Measurements from ENCODE around the gene CPA4.
"Not testable (repeated sequence)": the region's sequence is repeated elsewhere in the genome, so short reads cannot be mapped to it uniquely, and the experiment has no call there.

Gene CPA4

DNA sequence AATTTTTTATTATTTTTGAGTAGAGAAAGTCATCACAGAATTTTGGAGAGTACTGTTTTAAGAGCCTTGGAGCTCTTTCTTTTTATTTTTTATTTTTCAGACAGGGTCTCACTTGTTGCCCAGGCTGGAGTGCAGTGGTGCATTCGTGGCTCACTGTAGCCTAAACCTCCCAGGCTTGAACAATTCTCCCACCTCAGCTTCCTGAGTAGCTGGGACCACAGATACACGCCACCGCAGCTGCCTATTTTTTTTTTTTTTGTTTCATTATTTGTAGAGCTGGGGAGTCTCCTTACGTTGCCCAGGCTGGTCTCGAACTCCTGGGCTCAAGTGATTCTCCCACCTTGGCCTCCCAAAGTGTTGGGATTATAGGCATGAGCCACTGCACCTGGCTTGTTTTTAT, 10.6 kb downstream of the CPA4 start:
- DNase-seq: no peak

DNA sequence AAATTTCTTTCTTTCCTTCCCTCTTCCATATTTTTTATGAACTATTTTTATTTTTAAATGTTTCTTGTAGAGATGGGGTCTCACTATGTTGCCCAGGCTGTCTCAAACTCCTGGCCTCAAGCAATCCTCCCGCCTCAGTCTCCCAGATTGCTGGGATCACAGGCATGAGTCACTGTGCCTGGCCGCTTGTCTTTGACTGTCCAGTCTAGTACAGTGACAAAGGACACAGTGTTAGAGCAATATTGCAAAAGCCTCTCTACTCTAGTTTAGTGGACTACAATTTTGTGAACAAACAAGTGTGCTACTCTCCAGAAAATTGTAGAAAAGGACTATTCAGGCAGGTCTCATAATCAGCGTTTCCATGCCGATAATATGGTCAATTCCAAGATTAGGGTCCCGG, 11.0 kb downstream of the CPA4 start:
- DNase-seq: no peak

DNA sequence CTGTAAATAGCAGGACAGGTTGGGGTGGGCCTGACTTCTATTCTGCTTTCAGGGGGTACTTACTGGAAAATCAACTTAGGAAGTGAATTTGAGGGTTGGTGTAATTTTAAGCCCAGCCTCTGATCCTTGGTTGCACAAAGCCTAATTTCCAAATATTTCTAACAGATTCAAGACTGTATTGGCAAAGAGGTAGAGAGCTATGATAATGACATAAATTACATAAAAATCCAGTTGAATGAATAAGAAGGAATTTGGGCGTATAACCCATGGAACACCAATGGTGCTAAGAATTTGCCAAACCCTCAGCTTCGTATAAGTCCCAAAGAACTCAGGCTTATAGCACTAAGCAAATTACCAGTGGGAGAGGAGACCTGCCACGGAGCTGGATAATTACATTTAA, 11.9 kb downstream of the CPA4 start:
- no peak for DNase-seq

DNA sequence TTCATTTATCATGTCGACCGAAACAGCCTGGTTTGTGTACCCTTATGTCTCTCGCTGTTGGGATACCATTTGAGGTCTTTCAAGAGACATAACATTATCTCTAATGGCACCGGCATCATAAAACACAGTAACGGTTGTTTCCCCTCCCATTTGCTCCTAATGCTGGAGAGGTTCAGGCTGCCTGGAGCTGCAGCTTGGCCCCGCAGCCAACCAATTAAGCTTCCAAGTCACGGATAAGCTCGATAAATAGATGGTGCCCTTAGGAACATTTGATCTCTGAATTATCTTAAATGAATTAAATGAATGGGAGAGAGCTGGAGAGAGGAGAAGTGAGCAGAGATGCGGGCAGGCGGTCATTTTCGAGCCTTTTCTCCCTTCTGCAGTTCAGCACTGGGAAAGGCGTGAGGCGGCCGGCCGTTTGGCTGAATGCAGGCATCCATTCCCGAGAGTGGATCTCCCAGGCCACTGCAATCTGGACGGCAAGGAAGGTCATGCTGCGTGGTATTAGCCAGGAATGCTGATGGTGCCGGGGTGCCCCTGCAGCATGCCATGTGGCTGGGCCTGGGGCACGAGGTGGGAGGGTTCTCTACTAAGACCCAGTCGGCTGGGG, 12.6 kb downstream of the CPA4 start:
- DNase-seq: no peak

DNA sequence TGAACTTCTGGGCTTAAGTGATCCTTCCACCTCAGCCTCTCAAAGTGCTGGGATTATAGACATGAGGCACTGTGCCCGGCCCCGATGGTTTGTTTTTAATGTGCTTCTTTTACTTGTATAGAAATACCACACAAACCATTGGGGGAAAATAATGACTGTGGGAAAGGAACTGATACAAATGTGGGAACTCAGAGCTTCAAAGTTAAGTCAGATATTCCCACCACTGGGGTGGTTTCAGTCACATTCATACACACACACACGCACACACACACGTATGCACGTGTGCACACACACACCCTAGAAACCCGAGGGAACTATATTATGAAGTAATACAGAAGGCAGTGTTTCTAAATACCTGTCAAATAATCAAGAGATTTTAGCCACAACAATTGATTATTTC, 17.0 kb downstream of the CPA4 start:
- DNase-seq: no peak

DNA sequence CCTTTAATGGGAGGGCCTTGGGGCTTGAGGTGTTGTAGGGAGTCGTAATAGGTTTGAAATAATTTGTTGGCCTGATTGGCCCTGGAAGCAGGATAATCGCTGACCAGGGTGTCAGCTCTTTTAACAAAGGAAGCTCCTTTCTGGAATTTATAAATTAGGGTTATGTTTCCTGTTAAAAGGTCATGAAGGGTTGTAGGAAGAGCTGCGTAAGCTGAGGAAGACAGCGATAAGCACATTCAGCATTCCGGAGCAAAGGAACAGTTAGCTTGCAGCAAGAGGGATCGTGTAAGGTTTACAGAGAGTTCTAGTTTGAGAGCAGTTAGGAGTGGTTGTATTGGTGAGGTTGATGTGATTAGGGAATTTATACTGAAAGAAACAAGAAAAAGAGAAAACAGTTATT, 21.3 kb downstream of the CPA4 start:
- no peak for DNase-seq

DNA sequence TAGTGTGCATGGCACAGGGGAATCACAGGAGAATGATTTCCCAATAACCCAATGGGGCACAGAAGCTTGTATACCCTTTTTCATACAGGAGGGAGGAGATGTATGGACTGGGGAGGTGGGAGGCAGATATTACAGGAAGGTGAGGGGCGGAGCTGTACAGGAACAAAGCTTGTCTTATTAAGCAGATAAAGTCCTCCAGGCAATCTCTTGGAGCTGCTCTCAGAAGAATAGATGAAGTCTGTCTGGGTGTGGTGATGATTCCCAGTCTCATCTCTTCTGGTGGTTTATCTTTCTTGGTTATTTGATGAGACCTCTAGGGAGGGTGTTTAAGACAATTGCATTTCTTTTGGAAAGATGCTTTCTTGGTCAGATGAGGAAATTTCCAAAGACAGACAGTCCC, 26.6 kb downstream of the CPA4 start:
- DNase-seq: no peak

DNA sequence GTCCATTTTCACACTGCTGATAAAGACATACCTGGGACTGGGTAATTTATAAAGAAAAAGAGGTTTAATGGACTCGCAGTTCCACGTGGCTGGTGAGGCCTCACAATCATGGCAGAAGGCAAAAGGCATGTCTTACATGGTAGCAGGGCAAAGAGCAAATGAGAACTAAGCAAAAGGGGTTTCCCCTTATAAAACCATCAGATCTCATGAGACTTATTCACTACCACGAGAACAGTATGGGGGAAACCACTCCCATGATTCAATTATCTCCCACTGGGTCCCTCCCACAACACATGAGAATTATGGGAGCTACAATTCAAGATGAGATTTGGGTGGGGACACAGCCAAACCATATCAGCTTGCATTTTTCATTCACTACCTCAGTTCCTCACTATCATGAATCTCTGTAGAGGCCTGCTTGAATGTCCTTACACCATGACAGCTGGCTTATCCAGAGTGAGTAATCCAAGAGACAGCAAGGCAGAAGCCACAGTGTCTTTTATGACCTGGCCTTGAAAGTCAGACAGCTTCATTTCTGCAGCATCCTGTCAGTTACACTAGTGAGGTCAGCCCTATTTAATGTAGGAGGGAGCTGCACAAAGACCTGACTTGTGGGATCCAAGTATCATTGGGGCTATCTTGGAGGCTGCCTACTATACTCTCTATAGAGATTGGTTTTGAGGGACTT, 28.7 kb downstream of the CPA4 start:
- DNase-seq: not testable (repeated sequence)

DNA sequence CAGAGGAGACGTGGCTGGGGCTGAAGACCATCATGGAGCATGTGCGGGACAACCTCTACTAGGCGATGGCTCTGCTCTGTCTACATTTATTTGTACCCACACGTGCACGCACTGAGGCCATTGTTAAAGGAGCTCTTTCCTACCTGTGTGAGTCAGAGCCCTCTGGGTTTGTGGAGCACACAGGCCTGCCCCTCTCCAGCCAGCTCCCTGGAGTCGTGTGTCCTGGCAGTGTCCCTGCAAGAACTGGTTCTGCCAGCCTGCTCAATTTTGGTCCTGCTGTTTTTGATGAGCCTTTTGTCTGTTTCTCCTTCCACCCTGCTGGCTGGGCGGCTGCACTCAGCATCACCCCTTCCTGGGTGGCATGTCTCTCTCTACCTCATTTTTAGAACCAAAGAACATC, 29.7 kb downstream of the CPA4 start:
- DNase-seq: no peak

DNA sequence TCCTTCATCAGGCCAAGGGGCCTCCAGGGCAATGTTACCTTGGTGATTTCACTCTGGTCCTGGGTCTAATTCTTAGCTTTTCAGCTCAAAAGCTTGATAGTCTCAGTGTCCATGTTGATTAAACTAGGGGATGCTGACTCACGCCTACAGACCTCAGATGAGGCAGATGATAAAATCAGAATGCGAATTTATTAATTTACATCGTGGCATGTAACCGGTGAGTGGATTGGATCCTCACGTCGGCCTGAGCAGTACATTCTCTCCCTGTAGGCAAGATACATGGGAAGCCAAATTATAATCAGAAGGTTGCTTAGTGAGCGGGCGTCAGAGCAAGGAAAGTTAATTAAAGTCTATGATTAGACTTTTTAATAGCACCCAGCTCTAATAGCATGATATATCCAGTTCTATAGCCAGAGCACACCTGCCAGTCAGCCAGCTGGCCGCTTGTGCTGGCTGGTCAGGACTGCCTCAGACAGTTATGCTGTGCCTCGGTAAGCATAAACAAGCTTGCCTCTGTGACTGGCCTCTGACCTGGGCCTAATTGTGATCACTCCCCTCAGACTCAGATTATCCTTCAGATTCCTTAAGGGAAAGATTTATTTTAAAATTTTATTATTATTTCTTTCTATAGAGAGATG, 31.5 kb downstream of the CPA4 start:
- no peak for DNase-seq

DNA sequence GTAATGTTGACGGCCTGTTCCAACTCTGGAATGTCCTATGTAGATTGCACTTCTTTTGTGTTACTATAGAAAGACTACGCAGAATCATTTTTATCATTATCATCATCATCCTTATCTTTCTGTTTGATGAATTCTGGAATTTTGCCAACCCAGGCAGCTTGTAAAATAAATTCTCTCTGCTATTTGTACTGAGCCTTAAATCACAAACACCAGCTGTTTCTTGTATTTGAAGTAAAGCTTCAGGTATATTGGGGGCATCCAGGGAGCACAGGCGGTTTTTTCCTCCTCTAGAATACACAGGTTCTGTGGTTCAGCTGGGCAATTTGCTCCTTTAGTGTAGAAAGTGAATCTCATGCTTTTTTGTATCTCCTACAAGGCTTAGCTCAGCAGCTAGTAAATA, 36.7 kb downstream of the CPA4 start:
- no peak for DNase-seq

DNA sequence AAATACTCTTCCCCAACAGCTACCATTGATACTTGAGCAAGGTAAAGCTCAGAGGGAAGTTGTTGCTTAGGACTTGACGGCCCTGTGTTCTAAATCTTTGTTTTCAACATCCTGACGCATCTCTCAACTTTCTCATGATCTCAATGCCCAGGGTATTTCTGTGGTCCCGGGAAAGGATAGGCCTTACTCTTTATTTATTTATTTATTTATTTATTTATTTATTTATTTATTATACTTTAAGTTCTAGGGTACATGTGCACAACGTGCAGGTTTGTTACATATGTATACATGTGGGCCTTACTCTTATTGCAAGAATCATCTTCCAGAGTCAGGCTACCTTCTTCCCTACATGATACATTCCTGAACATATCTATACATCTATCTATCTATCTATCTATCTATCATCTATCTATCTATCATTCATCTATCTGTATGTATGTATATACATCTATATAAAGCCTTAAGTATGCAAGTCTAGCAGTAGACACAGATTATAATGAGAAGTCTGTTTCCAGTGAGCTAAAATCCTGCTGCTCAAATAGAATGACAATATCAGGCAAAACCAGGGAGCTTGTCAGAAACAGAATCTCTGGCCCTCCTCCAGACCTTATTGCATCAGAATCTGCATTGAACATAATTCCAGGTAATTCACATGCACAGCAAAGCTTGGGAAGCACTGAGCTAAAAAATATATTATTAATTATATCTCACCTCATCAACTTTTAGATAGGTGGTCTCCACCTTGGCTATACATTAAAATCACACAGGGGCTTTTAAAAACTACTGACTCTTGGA, 39.5 kb downstream of the CPA4 start:
- DNase-seq: no peak

DNA sequence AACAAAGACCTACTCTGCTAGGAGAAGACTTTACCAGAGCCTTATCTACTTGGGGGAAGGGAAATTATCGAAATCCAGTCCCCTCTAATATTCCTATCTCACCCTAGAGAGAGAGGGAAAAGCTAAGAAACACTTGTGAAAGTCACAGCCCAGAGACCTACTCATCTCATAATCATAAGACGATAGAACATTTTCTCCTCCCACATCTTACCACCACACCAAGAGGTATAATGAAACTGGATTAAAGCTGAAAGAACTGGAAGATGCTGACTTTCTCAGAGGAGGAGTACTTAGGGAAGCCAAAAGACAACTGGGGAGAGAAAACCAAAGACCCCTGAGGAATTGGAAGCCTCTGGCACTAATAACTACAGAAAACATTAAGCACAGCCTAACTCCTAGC, 40.9 kb downstream of the CPA4 start:
- DNase-seq: no peak

DNA sequence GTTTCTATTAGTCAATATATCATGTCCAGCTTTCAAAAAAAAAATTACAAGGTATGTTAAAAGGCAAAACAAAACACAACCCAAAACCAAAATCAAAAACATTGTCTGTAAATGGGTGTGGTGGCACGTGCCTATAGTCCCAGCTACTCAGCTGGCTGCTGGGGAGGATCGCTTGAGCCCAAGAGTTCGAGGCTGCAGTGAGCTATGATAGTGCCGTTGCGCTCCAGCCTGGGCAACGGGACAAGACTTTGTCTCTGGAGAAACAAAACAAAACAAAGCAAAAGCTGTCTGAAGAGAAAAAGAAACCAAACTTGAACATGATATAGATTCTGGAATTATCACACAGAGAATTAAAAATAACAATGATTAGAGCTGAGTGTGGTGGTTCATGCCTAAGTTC, 41.3 kb downstream of the CPA4 start:
- no peak for DNase-seq

DNA sequence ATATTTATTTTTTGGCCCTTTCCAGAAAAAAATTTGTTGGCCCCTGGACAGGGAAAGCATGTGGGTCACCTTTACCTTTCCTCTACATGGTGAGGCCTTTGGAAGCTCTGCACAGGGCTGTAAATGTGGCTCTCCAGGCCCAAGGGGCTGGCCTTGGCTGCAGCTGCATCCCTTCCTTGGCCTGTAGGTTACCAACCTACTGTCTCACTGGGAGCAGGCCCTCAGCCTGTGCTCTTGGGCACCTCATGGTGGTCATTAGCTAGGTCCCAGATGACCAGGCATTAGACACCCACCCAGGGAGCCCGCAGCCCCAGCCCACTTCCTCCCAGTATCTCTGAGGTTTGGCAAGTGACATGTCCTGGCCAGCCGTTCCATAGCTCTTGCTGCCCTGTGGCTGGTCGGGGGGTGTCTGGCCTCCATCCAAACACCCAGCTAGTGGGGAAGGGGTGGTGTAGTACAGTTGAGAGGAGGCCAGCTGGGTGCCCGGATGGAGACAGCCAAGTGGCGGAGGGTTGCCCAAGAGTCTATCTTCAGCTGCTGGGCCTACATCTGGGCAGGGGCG, 44.5 kb downstream of the CPA4 start:
- DNase-seq: no peak

DNA sequence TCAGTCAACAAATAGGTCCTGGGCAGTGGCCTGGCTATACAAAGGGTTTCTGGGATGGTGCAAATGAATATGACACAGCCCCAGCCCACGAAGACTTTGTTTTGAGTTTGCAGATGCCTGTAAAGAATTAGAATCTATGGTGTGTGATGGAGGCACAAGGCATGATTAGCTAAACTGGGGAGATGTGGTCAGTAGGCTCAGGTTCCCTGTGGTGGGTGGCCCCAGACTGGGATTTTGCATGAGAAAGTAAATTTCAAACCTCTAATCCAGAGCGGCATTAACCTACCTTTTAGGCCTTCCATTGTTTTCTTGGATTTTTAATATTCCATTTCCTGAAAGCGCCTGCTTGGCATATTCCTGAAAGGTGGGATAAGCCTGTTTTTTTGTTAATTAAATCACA, 45.3 kb downstream of the CPA4 start:
- DNase-seq: no peak

DNA sequence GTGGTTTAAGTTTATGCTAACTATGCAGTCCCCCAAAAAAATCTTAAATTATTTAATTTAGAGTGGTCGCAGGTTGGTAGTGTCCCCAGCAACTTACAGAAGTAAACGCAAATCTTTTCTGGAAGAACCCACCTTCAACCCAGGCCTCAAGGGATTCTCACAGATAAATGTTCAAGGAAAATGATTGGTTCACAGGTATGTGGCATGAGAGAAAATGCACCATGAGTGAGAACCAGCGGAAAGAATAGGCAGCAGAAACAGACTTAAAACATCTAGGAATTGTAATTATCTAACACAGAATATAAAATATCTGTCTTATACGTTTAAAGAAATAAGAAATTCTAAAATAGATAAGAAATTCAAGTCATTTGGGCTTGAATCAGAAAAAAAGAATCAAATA, 48.9 kb downstream of the CPA4 start:
- no peak for DNase-seq

DNA sequence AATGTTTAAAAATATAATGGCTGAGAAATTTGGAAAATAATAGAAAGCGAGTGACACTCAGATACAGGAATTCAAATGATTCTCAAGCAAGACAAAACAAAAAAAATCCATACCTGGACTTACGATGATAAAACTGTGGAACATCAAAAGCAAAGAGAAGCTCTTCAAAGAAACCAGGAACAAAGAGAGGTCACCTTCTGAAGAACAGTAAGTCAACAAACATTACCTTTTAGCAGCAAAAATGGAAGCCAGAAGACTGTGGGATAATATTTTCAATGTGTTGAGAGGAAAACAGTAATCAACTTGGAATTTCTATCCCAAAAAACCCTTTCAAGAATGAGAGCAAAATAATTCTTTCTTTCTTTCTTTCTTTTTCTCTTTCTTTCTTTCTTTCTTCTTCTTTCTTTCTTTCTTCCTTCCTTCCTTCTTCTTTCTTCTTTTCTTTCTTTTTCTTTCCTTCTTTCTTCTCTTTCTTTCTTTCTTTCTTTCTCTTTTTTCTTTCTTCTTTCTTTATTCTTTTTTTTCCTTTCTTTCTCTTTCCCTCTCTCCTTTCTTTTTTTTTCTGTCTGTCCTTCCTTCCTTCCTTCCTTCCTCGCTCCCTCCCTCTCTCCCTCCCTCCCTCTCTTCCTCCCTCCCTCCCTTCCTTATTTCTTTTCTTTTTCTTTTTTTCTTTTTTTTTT, 49.9 kb downstream of the CPA4 start:
- DNase-seq: no peak

DNA sequence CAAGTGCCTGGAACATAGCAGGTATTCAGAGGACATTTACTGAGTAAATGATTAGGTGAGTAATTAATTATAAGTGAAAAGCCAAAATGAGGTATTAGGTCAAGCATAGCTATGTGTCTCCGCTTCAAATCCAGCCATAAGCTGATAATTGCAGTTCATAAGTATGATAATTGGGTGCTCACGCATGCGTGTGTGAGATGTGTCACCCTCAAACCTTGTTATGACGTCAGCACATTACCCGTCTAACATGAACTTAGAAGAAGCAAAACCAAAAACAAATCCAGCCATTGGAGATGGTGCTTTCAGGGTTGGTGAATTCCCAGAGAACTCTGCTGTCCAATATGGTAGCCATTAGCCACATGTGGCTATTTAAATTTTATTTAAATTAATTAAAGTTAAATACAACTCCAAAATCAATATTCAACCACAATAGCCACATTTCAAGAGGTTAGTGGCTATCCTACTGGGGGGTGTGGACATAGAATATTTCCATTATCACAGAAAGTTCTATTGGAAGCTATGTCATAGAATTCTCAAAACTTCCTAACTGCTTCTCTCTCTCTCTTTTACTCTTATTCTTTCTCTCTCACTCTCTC, 51.4 kb downstream of the CPA4 start, which contains the start of gene CPA5:
Gene CPA5 (plus strand): TSS at position 546 of the 596 bp plus-strand sequence. CDS start 1,670 bp downstream, outside the sequence.
- DNase-seq: no peak

DNA sequence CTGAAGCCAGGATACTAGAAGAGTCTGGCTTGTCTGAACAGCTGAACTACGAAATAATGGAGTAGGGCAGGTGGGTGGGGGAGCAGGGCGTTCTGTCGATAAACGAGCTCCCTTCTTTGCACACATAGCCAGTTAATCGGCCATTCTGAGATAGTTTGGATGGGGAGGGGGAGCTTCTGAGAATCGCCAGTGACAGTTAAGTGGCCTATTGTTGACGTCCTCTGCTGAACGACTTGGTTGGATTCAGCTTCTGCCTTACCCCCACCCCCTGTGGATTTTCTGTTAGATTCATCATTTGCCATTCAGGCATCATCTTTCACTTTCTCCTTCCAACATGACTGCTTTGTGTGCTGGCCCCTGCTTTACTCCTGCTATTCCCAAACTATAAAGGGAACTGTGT, 52.2 kb downstream of the CPA4 start:
- DNase-seq: no peak

DNA sequence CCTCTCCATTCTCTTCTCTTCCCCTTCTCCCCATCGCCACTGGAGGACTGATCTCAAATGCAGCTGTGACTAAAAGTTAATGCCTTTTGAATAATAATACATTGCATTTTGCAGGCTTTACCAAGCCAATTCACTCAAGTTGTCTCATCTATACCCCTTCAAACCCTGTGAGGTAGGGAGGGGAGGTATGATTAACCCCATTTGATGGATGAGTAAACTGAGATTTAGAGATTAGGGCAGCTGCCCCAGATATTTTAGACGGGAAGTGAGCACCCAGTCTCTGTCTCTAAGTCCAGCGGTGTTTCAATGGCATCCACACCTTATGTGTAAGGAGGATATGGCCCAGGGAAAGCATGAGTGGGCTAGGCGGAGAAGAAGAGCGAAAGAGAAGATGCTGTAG, 52.8 kb downstream of the CPA4 start:
- no peak for DNase-seq

DNA sequence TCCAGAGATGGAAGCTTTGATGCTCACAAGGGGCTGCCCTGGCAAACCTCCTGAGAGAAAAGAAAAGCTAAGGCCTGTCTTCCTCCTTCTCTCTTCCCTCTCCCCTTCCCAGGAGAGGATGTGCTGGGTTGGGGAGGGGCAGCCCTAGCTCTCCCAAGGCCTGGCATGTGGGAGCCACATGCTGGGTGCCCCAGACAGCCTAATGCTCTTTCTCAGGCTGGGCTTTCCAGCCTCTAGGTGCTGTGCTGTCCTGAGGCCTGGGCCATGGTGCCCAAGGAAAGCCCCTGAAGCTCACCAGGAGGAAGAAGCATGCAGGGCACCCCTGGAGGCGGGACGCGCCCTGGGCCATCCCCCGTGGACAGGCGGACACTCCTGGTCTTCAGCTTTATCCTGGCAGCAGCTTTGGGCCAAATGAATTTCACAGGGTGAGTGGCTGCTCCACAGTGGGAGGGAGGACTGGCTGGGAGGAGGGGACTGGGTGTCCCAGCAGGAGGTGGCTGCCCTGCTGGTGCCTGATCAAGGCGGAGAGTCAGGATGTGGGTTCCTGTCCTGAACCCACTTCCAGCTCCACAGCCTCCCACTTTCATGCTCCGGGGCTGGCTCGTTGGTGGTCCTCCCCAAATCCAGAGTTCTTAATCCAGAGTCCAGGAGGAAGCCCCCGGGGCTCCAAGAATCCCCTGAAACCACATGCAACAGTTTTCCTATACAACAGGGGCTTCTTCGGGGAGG, 53.4 kb downstream of the CPA4 start:
- no peak for DNase-seq

Measured in stimulated activated CD4-positive, alpha-beta T cell treated with anti-CD3 and anti-CD28 coated beads, Interleukin-4, amount 100 ng/mL, for 1 hour (primary cell).